Activated CD4-positive, CD25-positive, alpha-beta regulatory T cell treated with anti-CD3 and anti-CD28 coated beads, Interleukin-2, amount 50 U/mL, for 24 hours (primary cell): Measurements from ENCODE around the gene EDEM1.
"Not testable (repeated sequence)": the region's sequence is repeated elsewhere in the genome, so short reads cannot be mapped to it uniquely, and the experiment has no call there.

Experiments used
- ATAC-seq, 2 donors: fragments of 150-1000 bp; cut with Tn5 transposase; one replicate each; pipeline ENCODE4 v1.10.0; 2021; ENCODE audit warnings: mild to moderate bottlenecking in 1 of 2, moderate library complexity in 1 of 2

Gene EDEM1

GRCh38 chr3:5187156-5187919 is at the start of gene EDEM1:
TSS of gene EDEM1 (plus strand) at chr3:5187707. CDS start at chr3:5187806, 99 bp downstream.
- ATAC-seq: peak; percentile 89 to 92

- ATAC-seq: no peak
These were observed 49.1 kb upstream of the EDEM1 start for GRCh38 chr3:5138214-5138981.

GRCh38 chr3:5140230-5140621 is 47.3 kb upstream of the EDEM1 start:
- peak in 1 of 2 donors; percentile 28 for ATAC-seq

- ATAC-seq: no peak
These were observed 46.7 kb upstream of the EDEM1 start for GRCh38 chr3:5140839-5141238.

GRCh38 chr3:5141760-5142159 is 45.7 kb upstream of the EDEM1 start:
- ATAC-seq: no peak

- no peak for ATAC-seq
These were observed 44.0 kb upstream of the EDEM1 start for GRCh38 chr3:5143464-5143863.

GRCh38 chr3:5144316-5144994 is 43.1 kb upstream of the EDEM1 start:
- no peak for ATAC-seq

- ATAC-seq: no peak
These were observed 42.4 kb upstream of the EDEM1 start for GRCh38 chr3:5145120-5145519.

GRCh38 chr3:5147152-5147551 is 40.4 kb upstream of the EDEM1 start:
- ATAC-seq: not testable (repeated sequence)

- no peak for ATAC-seq
These were observed 38.1 kb upstream of the EDEM1 start for GRCh38 chr3:5149306-5149880.

GRCh38 chr3:5151586-5151985 is 35.9 kb upstream of the EDEM1 start:
- no peak for ATAC-seq

- no peak for ATAC-seq
These were observed 34.4 kb upstream of the EDEM1 start for GRCh38 chr3:5153074-5153473.

- no peak for ATAC-seq
These were observed 32.3 kb upstream of the EDEM1 start for GRCh38 chr3:5155241-5155640.

GRCh38 chr3:5160321-5160720 is 27.2 kb upstream of the EDEM1 start:
- no peak for ATAC-seq

GRCh38 chr3:5160940-5161858 is 26.3 kb upstream of the EDEM1 start:
- ATAC-seq: peak; percentile 42 to 44

GRCh38 chr3:5162102-5162501 is 25.4 kb upstream of the EDEM1 start:
- ATAC-seq: no peak

- no peak for ATAC-seq
These were observed 21.8 kb upstream of the EDEM1 start for GRCh38 chr3:5165698-5166097.

GRCh38 chr3:5166846-5167245 is 20.7 kb upstream of the EDEM1 start:
- no peak for ATAC-seq

GRCh38 chr3:5168110-5168509 is 19.4 kb upstream of the EDEM1 start:
- ATAC-seq: no peak

GRCh38 chr3:5169807-5170206 is 17.7 kb upstream of the EDEM1 start:
- no peak for ATAC-seq

GRCh38 chr3:5170975-5171374 is 16.5 kb upstream of the EDEM1 start:
- no peak for ATAC-seq

GRCh38 chr3:5172018-5172417 is 15.5 kb upstream of the EDEM1 start:
- no peak for ATAC-seq
